Mesenchymal stem cell (in vitro differentiated cells and primary cell): ENCODE data around the gene MSH5.

Experiments used
- DNase-seq: peaks from one replicate; pipeline ENCODE4 v3.0.0-alpha.2; 2013
- H2AFZ ChIP-seq: one replicate; pipeline ENCODE4 v1.6.1; 2013; ENCODE audit warnings: low read depth, mild to moderate bottlenecking, control low read depth, inconsistent platforms, low read length, moderate library complexity
- H2AK5ac ChIP-seq: 2 replicates; pipeline ENCODE4 v1.6.1; 2013; ENCODE audit warnings: low read length, moderate library complexity, mild to moderate bottlenecking, inconsistent platforms; ENCODE audit not compliant: severe bottlenecking
- H2BK120ac ChIP-seq: one replicate; pipeline ENCODE4 v1.6.1; 2013; ENCODE audit warnings: low read depth, mild to moderate bottlenecking, inconsistent platforms, low read length, moderate library complexity
- H2BK12ac ChIP-seq, 2 experiments: one replicate each; pipeline ENCODE4 v1.6.1; 2013; ENCODE audit warnings: inconsistent platforms in 2 of 2, low read length in 2 of 2, mild to moderate bottlenecking in 2 of 2, moderate library complexity in 2 of 2, control low read depth in 1 of 2
- H2BK15ac ChIP-seq: one replicate; pipeline ENCODE4 v1.6.1; 2013; ENCODE audit warnings: mild to moderate bottlenecking, low read depth, inconsistent platforms; ENCODE audit not compliant: poor library complexity, severe bottlenecking
- H2BK5ac ChIP-seq: 2 replicates; pipeline ENCODE4 v1.6.1; 2013; ENCODE audit warnings: low read depth, mild to moderate bottlenecking, low read length, control low read depth, inconsistent platforms; ENCODE audit not compliant: poor library complexity, severe bottlenecking
- H3K14ac ChIP-seq, 2 experiments: one replicate each; pipeline ENCODE4 v1.6.1; 2013; ENCODE audit warnings: inconsistent platforms in 2 of 2, low read length in 2 of 2, control low read depth in 1 of 2, mild to moderate bottlenecking in 1 of 2, moderate library complexity in 1 of 2
- H3K18ac ChIP-seq, 2 experiments: one replicate each; pipeline ENCODE4 v1.6.1; 2013; ENCODE audit warnings: inconsistent platforms in 2 of 2, low read length in 2 of 2, control low read depth in 1 of 2, low read depth in 1 of 2, mild to moderate bottlenecking in 1 of 2
- H3K23ac ChIP-seq, 2 experiments: one replicate each; pipeline ENCODE4 v1.6.1; 2013; ENCODE audit warnings: inconsistent platforms in 2 of 2, low read length in 2 of 2, mild to moderate bottlenecking in 2 of 2, moderate library complexity in 2 of 2, control low read depth in 1 of 2
- H3K27ac ChIP-seq: 2 replicates; pipeline ENCODE4 v1.5.1; 2013; ENCODE audit warnings: mild to moderate bottlenecking, moderate library complexity, low read length, control low read depth, inconsistent platforms; ENCODE audit not compliant: poor library complexity, severe bottlenecking
- H3K27me3 ChIP-seq, 2 experiments: 2 replicates each; pipeline versions ENCODE4 v1.6.1 to v1.7.0; 2013; ENCODE audit warnings: low read length in 2 of 2, mild to moderate bottlenecking in 2 of 2, moderate library complexity in 2 of 2, control low read depth in 1 of 2, inconsistent platforms in 1 of 2; ENCODE audit not compliant: control insufficient read depth in 1 of 2, insufficient read depth in 1 of 2
- H3K36me3 ChIP-seq, 2 experiments: 2 replicates each; pipeline versions ENCODE4 v1.6.1 to v1.7.0; 2013; ENCODE audit warnings: low read length in 2 of 2, control low read depth in 1 of 2, inconsistent platforms in 1 of 2, low read depth in 1 of 2, mild to moderate bottlenecking in 1 of 2; ENCODE audit not compliant: insufficient read depth in 2 of 2, control insufficient read depth in 1 of 2
- H3K4ac ChIP-seq, 2 experiments: one replicate each; pipeline ENCODE4 v1.6.1; 2013; ENCODE audit warnings: inconsistent platforms in 2 of 2, low read length in 2 of 2, mild to moderate bottlenecking in 2 of 2, moderate library complexity in 2 of 2, control low read depth in 1 of 2, low read depth in 1 of 2
- H3K4me1 ChIP-seq: 2 replicates; pipeline ENCODE4 v1.6.1; 2013; ENCODE audit warnings: low read depth, low read length, control low read depth; ENCODE audit not compliant: control insufficient read depth, insufficient read depth
- H3K4me2 ChIP-seq: 2 replicates; pipeline ENCODE4 v1.6.1; 2013; ENCODE audit warnings: low read length, mild to moderate bottlenecking, inconsistent platforms; ENCODE audit not compliant: poor library complexity, severe bottlenecking
- H3K4me3 ChIP-seq, 2 experiments: 2 replicates each; pipeline versions ENCODE4 v1.5.1 to v1.7.0; 2013; ENCODE audit warnings: low read length in 2 of 2, mild to moderate bottlenecking in 2 of 2, control low read depth in 1 of 2, low read depth in 1 of 2; ENCODE audit not compliant: insufficient read depth in 1 of 2
- H3K79me1 ChIP-seq: replicated peaks from 2 replicates; pipeline ENCODE4 v1.6.1; 2013; ENCODE audit warnings: mild to moderate bottlenecking, control low read depth, low read length, inconsistent platforms; ENCODE audit not compliant: poor library complexity, severe bottlenecking
- H3K9ac ChIP-seq: 2 replicates; pipeline ENCODE4 v1.7.0; 2013; ENCODE audit warnings: mild to moderate bottlenecking, low read length, moderate library complexity
- H3K9me3 ChIP-seq: 2 replicates; pipeline ENCODE4 v1.7.0; 2013; ENCODE audit warnings: mild to moderate bottlenecking, low read length; ENCODE audit not compliant: control insufficient read depth
- H4K8ac ChIP-seq: one replicate; pipeline ENCODE4 v1.6.1; 2013; ENCODE audit warnings: inconsistent platforms, mild to moderate bottlenecking, low read length, moderate library complexity
- H4K91ac ChIP-seq: one replicate; pipeline ENCODE4 v1.6.1; 2013; ENCODE audit warnings: mild to moderate bottlenecking, low read length, inconsistent platforms
- WGBS: methylation state at CpG from one replicate; pipeline ENCODE4 v1.1.7; 2013; ENCODE audit warnings: mixed read lengths; 5-methylcytosine and 5-hydroxymethylcytosine counted together

Gene MSH5

DNA sequence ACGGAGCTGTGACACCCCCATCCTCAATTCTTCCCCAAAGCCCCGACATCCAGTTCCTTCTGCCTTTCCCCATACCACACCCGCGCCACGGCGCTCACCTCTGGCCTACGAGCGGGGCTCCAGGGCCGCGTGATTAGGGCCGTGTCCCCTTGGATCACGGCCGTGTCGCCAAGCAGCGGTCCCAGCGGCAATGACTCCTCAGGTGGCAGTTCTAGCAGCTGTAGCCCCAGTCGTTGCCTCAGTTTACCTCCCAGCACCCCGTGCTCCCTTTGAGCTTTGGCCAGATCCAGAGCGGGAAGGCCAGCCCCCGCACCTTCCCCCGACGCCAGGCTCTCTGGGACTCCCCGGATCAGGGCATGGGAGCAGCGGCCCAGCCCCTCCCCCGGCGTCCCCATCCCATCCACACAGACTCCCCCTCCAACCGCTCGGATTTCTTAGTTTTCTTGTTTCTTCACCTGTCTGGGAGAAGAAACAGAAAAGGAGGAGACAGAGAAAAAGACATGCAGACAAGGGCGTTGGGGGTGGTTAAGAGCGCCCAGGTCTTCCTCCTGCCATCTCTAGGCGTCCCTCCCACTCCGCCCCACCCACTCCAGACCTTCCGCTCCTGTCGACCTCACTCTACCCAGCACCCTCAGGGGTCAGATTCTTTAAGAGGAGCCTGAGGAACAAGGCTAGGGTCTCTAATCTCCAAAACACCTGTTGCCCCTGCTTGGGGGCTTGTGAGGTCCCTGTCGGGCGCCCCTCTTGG lies 10.9 kb upstream of the MSH5 start, which contains the start of gene DDAH2:
Gene DDAH2, minus strand, starts transcription at position 533 of the 748 bp plus-strand sequence. Its CDS starts 138 bp downstream, at position 395.
- no peak within 1 kb of the TSS for H2AFZ ChIP-seq
- no peak for DNase-seq
- peaks cover 61 to 64% of the 10 kb centered on the region in 2 experiments for H3K36me3 ChIP-seq
- peak within 1 kb of the TSS; percentile 85 to 89 for H3K18ac ChIP-seq
- H3K4ac ChIP-seq, result peak within 1 kb of the TSS; percentile 66 to 80
- peak within 1 kb of the TSS; percentile 98 for H3K9ac ChIP-seq
- no peak within 1 kb of the TSS for H3K23ac ChIP-seq
- H2BK5ac ChIP-seq, result peak within 1 kb of the TSS; percentile 15
- H3K4me3 ChIP-seq, result peak within 1 kb of the TSS; percentile 74 to 93
- H2BK120ac ChIP-seq, result peak within 1 kb of the TSS; percentile 82
- peaks cover 18% of the 10 kb centered on the region for H3K4me1 ChIP-seq
- H3K4me2 ChIP-seq, result peak within 1 kb of the TSS; percentile 82
- H2BK15ac ChIP-seq, result peak within 1 kb of the TSS; percentile 87
- peak within 1 kb of the TSS; percentile 89 for H4K91ac ChIP-seq
- H2BK12ac ChIP-seq, result peak within 1 kb of the TSS in 1 of 2 experiments; percentile 55
- peak within 1 kb of the TSS; percentile 67 for H3K27ac ChIP-seq
- H3K27me3 ChIP-seq, result no peaks in the 10 kb centered on the region
- H3K79me1 ChIP-seq, result peaks cover 19% of the 10 kb centered on the region
- peak within 1 kb of the TSS; percentile 96 for H4K8ac ChIP-seq
- no peak within 1 kb of the TSS for H2AK5ac ChIP-seq
- peak within 1 kb of the TSS in 1 of 2 experiments; percentile 56 for H3K14ac ChIP-seq
- 54% methylated on average over 31 of the region's 36 CpGs for WGBS
- H3K9me3 ChIP-seq, result no peaks in the 10 kb centered on the region

- H3K9ac ChIP-seq, result peak overlapping the region; percentile 98
- H3K4me1 ChIP-seq, result peaks cover 22% of the 10 kb centered on the region
- H3K14ac ChIP-seq, result peak overlapping the region in 1 of 2 experiments; percentile 56
- H3K4me3 ChIP-seq, result peak overlapping the region; percentile 74 to 93
- H2AFZ ChIP-seq, result no peak overlapping the region
- H3K79me1 ChIP-seq, result peaks cover 19% of the 10 kb centered on the region
- peak overlapping the region; percentile 82 for H3K4me2 ChIP-seq
- WGBS, result 0% methylated on average over 8 of the region's 29 CpGs
- no peaks in the 10 kb centered on the region for H3K9me3 ChIP-seq
- no peak overlapping the region for H3K23ac ChIP-seq
- H3K36me3 ChIP-seq, result peaks cover 62 to 67% of the 10 kb centered on the region in 2 experiments
- peak overlapping the region; percentile 89 for H4K91ac ChIP-seq
- peak overlapping the region; percentile 66 to 80 for H3K4ac ChIP-seq
- H2BK5ac ChIP-seq, result peak overlapping the region; percentile 15
- no peak overlapping the region for H2BK12ac ChIP-seq
- no peaks in the 10 kb centered on the region for H3K27me3 ChIP-seq
- H2BK15ac ChIP-seq, result peak overlapping the region; percentile 87
- H2AK5ac ChIP-seq, result no peak overlapping the region
- peak overlapping the region; percentile 67 for H3K27ac ChIP-seq
- H2BK120ac ChIP-seq, result peak overlapping the region; percentile 82
- H3K18ac ChIP-seq, result peak overlapping the region; percentile 85 to 89
- peak overlapping the region; percentile 96 for H4K8ac ChIP-seq
- peak; percentile 95 for DNase-seq
Observed at GRCh38 chr6:31729515-31729978, 10.3 kb upstream of the MSH5 start.

GRCh38 chr6:31729979-31730630 lies 9.7 kb upstream of the MSH5 start:
- peak overlapping the region; percentile 66 to 80 for H3K4ac ChIP-seq
- H3K4me1 ChIP-seq, result peaks cover 22% of the 10 kb centered on the region
- H3K14ac ChIP-seq, result peak overlapping the region in 1 of 2 experiments; percentile 56
- H3K27ac ChIP-seq, result peak overlapping the region; percentile 67
- H2AK5ac ChIP-seq, result no peak overlapping the region
- H3K79me1 ChIP-seq, result peaks cover 19% of the 10 kb centered on the region
- peaks cover 57 to 67% of the 10 kb centered on the region in 2 experiments for H3K36me3 ChIP-seq
- DNase-seq, result peak; percentile 92
- peak overlapping the region; percentile 85 to 89 for H3K18ac ChIP-seq
- H4K91ac ChIP-seq, result peak overlapping the region; percentile 89
- peak overlapping the region; percentile 96 for H4K8ac ChIP-seq
- peak overlapping the region; percentile 82 for H3K4me2 ChIP-seq
- peak overlapping the region; percentile 74 to 93 for H3K4me3 ChIP-seq
- H3K9ac ChIP-seq, result peak overlapping the region; percentile 98
- H2AFZ ChIP-seq, result no peak overlapping the region
- H2BK12ac ChIP-seq, result no peak overlapping the region
- under 1% methylated on average over 31 of the region's 46 CpGs for WGBS
- H3K9me3 ChIP-seq, result no peaks in the 10 kb centered on the region
- H3K23ac ChIP-seq, result no peak overlapping the region
- peak overlapping the region; percentile 87 for H2BK15ac ChIP-seq
- no peaks in the 10 kb centered on the region for H3K27me3 ChIP-seq
- peak overlapping the region; percentile 82 for H2BK120ac ChIP-seq
- no peak overlapping the region for H2BK5ac ChIP-seq

- H4K91ac ChIP-seq, result peak overlapping the region; percentile 8
- no peak for DNase-seq
- peaks cover 57 to 66% of the 10 kb centered on the region in 2 experiments for H3K36me3 ChIP-seq
- H2BK120ac ChIP-seq, result no peak overlapping the region
- H2AFZ ChIP-seq, result no peak overlapping the region
- WGBS, result 77% methylated on average over 10 of the region's 11 CpGs
- peaks cover 19% of the 10 kb centered on the region for H3K79me1 ChIP-seq
- H2BK12ac ChIP-seq, result no peak overlapping the region
- no peaks in the 10 kb centered on the region for H3K9me3 ChIP-seq
- no peak overlapping the region for H2AK5ac ChIP-seq
- no peak overlapping the region for H3K18ac ChIP-seq
- H3K9ac ChIP-seq, result peak overlapping the region; percentile 98
- H2BK5ac ChIP-seq, result no peak overlapping the region
- peak overlapping the region; percentile 62 for H2BK15ac ChIP-seq
- H4K8ac ChIP-seq, result peak overlapping the region; percentile 80
- peak overlapping the region in 1 of 2 experiments; percentile 93 for H3K4me3 ChIP-seq
- H3K23ac ChIP-seq, result no peak overlapping the region
- H3K4me1 ChIP-seq, result peaks cover 22% of the 10 kb centered on the region
- no peaks in the 10 kb centered on the region for H3K27me3 ChIP-seq
- H3K27ac ChIP-seq, result peak overlapping the region; percentile 19
- no peak overlapping the region for H3K14ac ChIP-seq
- peak overlapping the region; percentile 82 for H3K4me2 ChIP-seq
- H3K4ac ChIP-seq, result no peak overlapping the region
Observed at GRCh38 chr6:31730631-31731086, 9.1 kb upstream of the MSH5 start.
